Spinal cord (tissue), 10 donors: ENCODE results near the gene SH3BGR. TPM values are rescaled to one million over a fixed set of nuclear protein-coding genes. Genes with fewer than 3 reads are reported as not detected.

Source experiments
- DNase-seq, 6 donors: peaks; one replicate each; pipeline versions ENCODE4 v3.0.0 to v3.0.0-alpha.2; 2013 to 2015; ENCODE audit warnings: low spot score in 6 of 6, low read depth in 4 of 6
- H3K27ac ChIP-seq: one replicate; pipeline ENCODE4 v1.5.1; 2013; ENCODE audit warnings: low read depth, low read length, control low read depth
- H3K27me3 ChIP-seq: one replicate; pipeline ENCODE4 v1.6.1; 2013; ENCODE audit warnings: low read length; ENCODE audit not compliant: control insufficient read depth, insufficient read depth
- H3K36me3 ChIP-seq: one replicate; pipeline ENCODE4 v1.6.1; 2013; ENCODE audit warnings: low read length; ENCODE audit not compliant: control insufficient read depth, insufficient read depth
- H3K4me1 ChIP-seq: one replicate; pipeline ENCODE4 v1.6.1; 2013; ENCODE audit warnings: low read length; ENCODE audit not compliant: control insufficient read depth, insufficient read depth
- H3K4me3 ChIP-seq: one replicate; pipeline ENCODE4 v1.5.1; 2013; ENCODE audit warnings: low read depth, low read length, control low read depth
- H3K9me3 ChIP-seq: one replicate; pipeline ENCODE4 v1.6.1; 2013; ENCODE audit warnings: low read length; ENCODE audit not compliant: control insufficient read depth, insufficient read depth
- WGBS: methylation state at CpG from one replicate; pipeline ENCODE4 v1.1.5; 2013; ENCODE audit warnings: missing lambda C conversion rate; ENCODE audit not compliant: insufficient coverage; 5-methylcytosine and 5-hydroxymethylcytosine counted together
- polyA plus RNA-seq, 2 donors: library from polyadenylated mRNA; unstranded; fragments of 120-200 nt; gene quantifications; one replicate each; pipeline ENCODE4 v1.2.1, GENCODE V29; 2013; ENCODE audit not compliant: insufficient read length in 2 of 2
- total RNA-seq, 2 donors: library from RNA; depleted of rRNA in 1 of 2; stranded (reverse); fragments of 120-200 nt in 1 of 2; fragments of >200 nt in 1 of 2; gene quantifications; one replicate each; pipeline versions ENCODE4 v1.2.3 to v1.2.4, GENCODE V29; 2013 to 2014
- donor health status: healthy.

Gene SH3BGR
- total and polyA plus RNA-seq, 4 donors: 3.4 to 8.8 (median 7.1) TPM

DNA sequence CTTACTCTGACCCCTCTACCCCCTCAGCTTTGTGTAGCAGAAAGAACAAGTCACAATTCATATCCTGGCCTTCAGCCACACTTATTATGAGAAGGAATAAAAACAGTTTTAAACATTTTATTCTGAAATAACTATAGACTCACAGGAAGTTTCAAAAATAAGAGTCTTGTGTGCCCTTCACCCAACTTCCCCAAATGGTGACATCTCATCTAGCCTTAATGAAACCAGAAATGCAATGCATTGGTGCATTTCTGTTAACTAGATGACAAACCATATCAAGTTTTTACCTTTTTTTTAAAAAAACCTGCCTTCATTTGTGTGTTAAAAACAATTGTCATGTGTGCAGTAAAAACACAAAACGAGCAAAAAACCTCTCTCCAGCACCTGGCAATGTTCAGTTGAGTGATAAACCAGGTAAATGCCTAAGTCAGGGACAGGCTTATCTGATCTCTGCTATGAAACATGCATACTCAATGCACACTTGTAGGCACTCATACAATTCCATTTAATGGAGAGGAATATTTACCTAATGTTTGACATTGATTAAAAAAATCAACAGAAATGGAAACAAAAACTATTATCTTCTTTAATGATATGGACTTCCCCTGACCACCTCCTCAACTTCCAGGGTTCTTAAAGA is 51.5 kb downstream of the SH3BGR start:
- H3K4me1 ChIP-seq: peaks cover 10% of the 10 kb centered on the region
- H3K36me3 ChIP-seq: no peaks in the 10 kb centered on the region
- H3K27me3 ChIP-seq: no peaks in the 10 kb centered on the region
- WGBS: no CpG with 5 or more reads among the region's 1 CpG
- H3K4me3 ChIP-seq: no peak overlapping the region
- no peak for DNase-seq
- no peaks in the 10 kb centered on the region for H3K9me3 ChIP-seq
- no peak overlapping the region for H3K27ac ChIP-seq

DNA sequence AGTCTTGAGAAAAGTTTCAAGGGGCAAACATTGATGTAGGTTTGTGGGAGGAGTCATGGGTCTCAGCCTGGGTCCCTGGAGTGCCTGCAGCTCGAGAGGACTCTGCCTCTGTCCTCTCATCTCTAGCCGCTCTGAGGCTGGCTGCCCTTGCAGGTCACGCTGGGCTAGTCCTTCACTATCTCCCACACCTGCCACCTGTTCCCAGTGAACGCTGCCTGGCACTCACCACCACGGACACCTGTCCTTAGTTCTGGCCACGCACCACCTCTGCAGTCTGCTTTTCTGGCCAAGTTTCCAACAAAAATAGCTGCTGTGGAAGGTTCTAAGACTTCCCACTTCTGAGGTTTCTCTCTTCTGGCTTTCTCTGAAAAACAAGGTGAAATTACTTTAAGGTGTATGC is 52.5 kb downstream of the SH3BGR start:
- 82% methylated on average over 6 of the region's 6 CpGs for WGBS
- H3K36me3 ChIP-seq: no peaks in the 10 kb centered on the region
- H3K4me1 ChIP-seq: peaks cover 10% of the 10 kb centered on the region
- no peak overlapping the region for H3K4me3 ChIP-seq
- no peaks in the 10 kb centered on the region for H3K27me3 ChIP-seq
- no peaks in the 10 kb centered on the region for H3K9me3 ChIP-seq
- H3K27ac ChIP-seq: no peak overlapping the region
- no peak for DNase-seq

DNA sequence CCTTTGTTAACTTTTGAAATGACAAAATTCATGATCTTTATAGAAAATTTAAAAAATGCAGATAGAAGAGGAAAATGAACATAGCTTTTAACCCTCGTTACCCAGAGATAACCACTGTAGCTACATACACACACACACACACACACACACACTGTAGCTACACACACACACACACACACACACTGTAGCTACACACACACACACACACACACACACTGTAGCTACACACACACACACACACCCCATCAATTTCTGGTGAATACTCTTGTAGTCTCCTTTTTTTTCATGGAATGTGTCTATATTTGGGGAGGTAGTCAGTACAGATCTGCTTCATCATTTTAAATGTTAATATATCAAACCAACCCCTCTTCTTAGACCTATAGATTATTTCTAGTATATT is 58.5 kb downstream of the SH3BGR start:
- no CpG with 5 or more reads among the region's 1 CpG for WGBS

DNA sequence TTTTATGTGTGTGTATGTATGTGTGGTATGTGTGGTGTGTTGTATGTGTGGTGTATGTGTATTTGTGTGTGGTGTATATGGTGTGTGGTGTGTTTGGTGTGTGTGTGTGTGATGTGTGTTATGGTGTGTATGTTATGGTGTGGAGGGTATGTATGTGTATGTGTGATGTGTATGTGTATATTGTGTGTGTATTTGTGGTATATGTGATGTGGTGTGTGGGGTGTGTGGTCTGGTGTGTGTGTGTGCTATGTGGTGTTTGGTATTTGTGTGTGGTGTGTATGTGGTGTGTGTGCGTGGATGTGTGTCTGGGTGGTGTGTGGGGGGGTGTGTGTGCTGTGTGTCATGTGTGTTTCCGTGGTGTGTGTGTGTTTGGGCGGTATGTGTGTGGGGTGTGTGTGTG is 59.3 kb downstream of the SH3BGR start:
- Histone ChIP-seq H3K27me3 (no peaks in the 10 kb centered on the region), H3K36me3 (no peaks in the 10 kb centered on the region), H3K4me3 (no peak overlapping the region), H3K9me3 (no peaks in the 10 kb centered on the region), H3K4me1 (no peaks in the 10 kb centered on the region), H3K27ac (no peak overlapping the region)
- no peak for DNase-seq
- WGBS: 95% methylated on average over 3 of the region's 3 CpGs

More for the DNA sequence above, 58.5 kb downstream of the SH3BGR start:
- Histone ChIP-seq H3K9me3 (no peaks in the 10 kb centered on the region), H3K27ac (no peak overlapping the region), H3K36me3 (no peaks in the 10 kb centered on the region), H3K4me3 (no peak overlapping the region), H3K4me1 (no peaks in the 10 kb centered on the region), H3K27me3 (no peaks in the 10 kb centered on the region)
- DNase-seq: no peak

DNA sequence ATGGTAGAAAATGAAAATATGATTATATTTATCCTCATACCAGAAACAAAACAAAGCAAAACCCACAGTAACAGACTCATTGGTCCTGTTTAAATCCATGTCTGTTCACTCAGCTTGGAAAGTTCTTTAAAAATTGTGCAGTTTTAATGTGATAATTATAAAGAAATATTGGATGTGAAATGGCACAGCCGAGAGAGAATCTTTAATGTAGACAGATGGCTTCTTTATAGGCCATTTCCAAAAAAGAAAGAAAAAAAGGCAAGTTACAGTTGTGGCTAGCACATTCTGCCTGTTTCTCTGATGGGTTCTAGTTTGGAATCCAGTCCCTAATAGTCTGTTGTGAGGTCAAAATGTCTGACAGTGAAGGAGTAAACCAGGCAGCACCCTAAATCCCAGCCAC is 62.0 kb downstream of the SH3BGR start:
- Histone ChIP-seq H3K4me1 (no peaks in the 10 kb centered on the region), H3K9me3 (no peaks in the 10 kb centered on the region), H3K4me3 (no peak overlapping the region), H3K27me3 (no peaks in the 10 kb centered on the region), H3K36me3 (no peaks in the 10 kb centered on the region), H3K27ac (no peak overlapping the region)
- DNase-seq: peak in 1 of 6 donors; percentile 50
- 75% methylated on average over 1 of the region's 1 CpG for WGBS

DNA sequence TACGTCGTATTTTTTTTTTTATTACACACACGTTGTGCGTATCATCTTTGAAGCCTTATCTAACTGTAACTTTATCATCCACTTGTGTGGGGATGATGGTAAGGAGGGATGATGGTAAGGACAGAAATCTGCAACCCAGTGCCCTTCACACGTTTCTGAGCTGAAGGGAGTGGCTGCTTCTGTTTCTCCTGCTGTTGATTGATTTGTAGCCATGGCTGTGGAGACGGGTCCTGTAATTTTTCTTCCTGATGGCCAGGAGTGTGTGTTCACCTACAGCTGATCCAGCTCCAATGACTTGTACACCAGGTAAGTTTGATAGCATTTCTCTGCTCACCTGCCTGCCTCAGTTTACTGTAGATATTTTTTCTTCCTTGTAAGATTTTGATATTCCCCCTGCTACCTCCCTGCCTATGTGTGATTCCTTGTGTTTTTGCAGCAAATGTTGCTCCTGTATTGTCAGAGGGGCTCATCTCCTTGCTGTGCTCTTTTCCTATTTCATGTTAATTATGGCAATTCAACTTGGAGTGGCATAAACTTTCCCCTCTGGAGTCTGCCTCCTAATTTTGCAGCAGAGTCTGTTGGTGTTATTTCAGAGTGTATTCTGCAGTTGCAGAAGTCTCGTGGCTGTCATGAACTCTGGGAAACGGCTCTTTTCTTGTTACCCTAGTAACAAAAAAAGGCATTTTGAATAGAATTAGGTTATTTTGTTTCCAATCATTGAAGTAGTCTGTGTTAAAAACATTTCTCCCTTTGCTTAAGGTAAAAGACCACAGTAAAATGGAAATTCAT is 64.1 kb downstream of the SH3BGR start:
- Histone ChIP-seq H3K9me3 (no peaks in the 10 kb centered on the region), H3K27ac (no peak overlapping the region), H3K4me3 (no peak overlapping the region), H3K36me3 (no peaks in the 10 kb centered on the region), H3K4me1 (no peaks in the 10 kb centered on the region), H3K27me3 (no peaks in the 10 kb centered on the region)
- DNase-seq: peak in 1 of 6 donors; percentile 79
- 34% methylated on average over 2 of the region's 8 CpGs for WGBS

DNA sequence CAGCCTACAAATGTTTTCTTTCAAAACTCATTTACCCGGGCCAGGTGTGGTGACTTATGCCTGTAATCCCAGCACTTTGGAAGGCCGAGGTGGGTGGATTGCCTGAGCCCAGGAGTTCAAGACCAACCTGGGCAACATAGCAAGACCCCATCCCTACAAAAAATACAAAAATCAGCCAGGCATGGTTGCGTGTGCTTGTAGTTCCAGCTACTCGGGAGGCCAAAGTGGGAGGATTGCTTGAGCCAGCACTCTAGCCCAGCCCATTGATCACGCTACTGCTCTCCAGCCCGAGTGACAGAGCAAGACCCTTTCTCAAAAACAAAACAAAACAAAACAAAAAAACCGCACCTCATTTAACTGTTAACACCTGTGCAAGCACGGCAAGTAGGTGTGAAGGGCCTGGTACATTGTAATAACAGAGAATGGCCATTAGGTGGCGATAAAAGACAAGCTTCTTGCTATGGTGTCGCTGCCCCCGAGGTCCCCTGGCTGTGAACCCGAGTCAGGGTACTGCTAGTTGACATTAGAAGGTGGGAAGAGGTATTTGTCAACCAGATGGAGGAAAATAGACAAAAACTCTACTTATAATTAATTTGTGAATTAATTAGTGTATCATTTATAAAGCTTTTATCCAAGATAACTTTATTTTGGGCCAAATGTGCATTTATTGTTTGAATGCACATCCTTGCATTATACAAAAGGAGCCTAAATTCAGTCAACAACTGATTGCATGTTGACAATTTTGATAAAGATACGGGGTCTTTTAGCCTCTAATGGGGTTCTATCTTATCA is 66.5 kb downstream of the SH3BGR start:
- WGBS: 67% methylated on average over 5 of the region's 13 CpGs

DNA sequence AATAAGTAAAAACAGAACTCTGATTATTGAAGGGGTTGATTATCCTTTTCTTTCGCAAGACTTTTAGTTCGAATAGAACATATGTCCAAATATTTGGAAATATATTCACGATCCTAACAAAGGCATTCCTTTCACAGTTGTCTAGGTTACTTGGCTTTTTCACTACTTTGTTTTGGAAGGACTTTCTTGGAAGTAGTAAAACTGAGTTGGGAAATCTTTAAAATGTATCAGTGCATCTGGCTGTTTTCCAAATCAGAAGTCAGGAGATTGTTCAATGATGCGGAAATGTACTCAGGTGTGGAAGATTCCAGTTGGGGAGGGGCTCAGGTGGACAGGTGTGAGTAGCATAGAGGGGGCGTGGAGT is 67.1 kb downstream of the SH3BGR start:
- 72% methylated on average over 2 of the region's 5 CpGs for WGBS
- Histone ChIP-seq H3K9me3 (no peaks in the 10 kb centered on the region), H3K4me1 (peaks cover 4% of the 10 kb centered on the region), H3K27me3 (no peaks in the 10 kb centered on the region), H3K36me3 (no peaks in the 10 kb centered on the region), H3K4me3 (no peak overlapping the region), H3K27ac (no peak overlapping the region)
- DNase-seq: peak in 1 of 6 donors; percentile 51

More for the DNA sequence above, 66.5 kb downstream of the SH3BGR start:
- Histone ChIP-seq H3K27me3 (no peaks in the 10 kb centered on the region), H3K36me3 (no peaks in the 10 kb centered on the region), H3K4me3 (no peak overlapping the region), H3K9me3 (no peaks in the 10 kb centered on the region), H3K27ac (no peak overlapping the region), H3K4me1 (no peaks in the 10 kb centered on the region)
- DNase-seq: peak; percentile 44 to 94 (median 53)

DNA sequence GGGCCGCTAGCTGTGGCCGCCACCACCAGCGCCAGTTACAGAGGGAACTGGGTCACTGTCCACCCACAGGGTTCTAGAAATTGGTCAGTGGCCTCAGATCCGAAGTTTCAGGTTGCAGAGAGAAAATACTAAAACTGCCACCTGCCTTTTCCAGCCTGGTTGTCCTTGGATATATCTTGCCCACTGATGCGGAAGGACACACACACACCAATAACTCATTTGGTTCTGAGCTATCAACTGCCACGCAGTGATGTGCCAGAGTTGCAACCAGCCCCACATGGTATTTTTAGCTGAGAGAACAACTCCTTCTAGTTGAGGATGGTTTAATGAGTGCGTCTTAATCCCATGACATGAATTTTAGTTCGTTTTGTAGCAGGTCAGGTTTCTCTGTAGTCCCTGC is 68.1 kb downstream of the SH3BGR start:
- 100% methylated on average over 5 of the region's 8 CpGs for WGBS
- H3K27ac ChIP-seq: no peak overlapping the region
- no peak overlapping the region for H3K4me3 ChIP-seq
- H3K27me3 ChIP-seq: no peaks in the 10 kb centered on the region
- no peaks in the 10 kb centered on the region for H3K36me3 ChIP-seq
- DNase-seq: no peak
- H3K9me3 ChIP-seq: no peaks in the 10 kb centered on the region
- H3K4me1 ChIP-seq: peaks cover 7% of the 10 kb centered on the region
